HCT116 (cell line): ENCODE results near the gene MMP21. TPM values are rescaled to one million over a fixed set of nuclear protein-coding genes. Genes with fewer than 3 reads are reported as not detected.

Experiments used
- ATAC-seq: fragments of 200-7000 bp; cut with Tn5 transposase; 2 replicates; pipeline ENCODE4 v1.9.1; 2020; ENCODE audit warnings: mild to moderate bottlenecking, moderate library complexity
- BruUV-seq: library from RNA; stranded (reverse); fragments of 400-500 nt; replicated peaks from 2 replicates; lab custom pipeline; 2021; lab: Mats Ljungman, UMichigan
- CTCF ChIA-PET: fragments of 300-600 bp; sonication (Branson Sonifier 250); formaldehyde crosslinking; loops from one replicate; lab custom pipeline; 2021; ENCODE audit warnings: antibody characterized with exemption; lab: Charles Lee
- POLR2A ChIA-PET: fragments of 300-600, 350-600 bp; sonication (Branson Sonifier 250); formaldehyde crosslinking; loops from one replicate; lab custom pipeline; 2021; ENCODE audit warnings: antibody characterized with exemption; lab: Charles Lee
- RAD21 ChIA-PET, 2 experiments: fragments of 300-600 bp; sonication (Branson Sonifier 250); formaldehyde crosslinking; loops; one replicate each; lab custom pipeline; 2023; ENCODE audit warnings: low total read pairs in 2 of 2; ENCODE audit not compliant: uncharacterized antibody in 2 of 2, unreplicated experiment in 2 of 2, low non-redundant PET in 1 of 2; lab: Charles Lee
- DNase-seq: peaks from one replicate; pipeline ENCODE4 v3.0.0-alpha.2; 2010; ENCODE audit warnings: low read depth, low spot score
- H2AFZ ChIP-seq: fragments of 200-600 bp; shearing (Covaris generic), sonication (generic); 2 replicates; pipeline ENCODE4 v1.6.1; 2017; ENCODE audit warnings: low read depth, mixed run types, mixed read lengths, antibody characterized with exemption, low read length; ENCODE audit not compliant: poor library complexity, severe bottlenecking
- H3K27ac ChIP-seq: 2 replicates; pipeline ENCODE4 v1.5.1; 2012; ENCODE audit warnings: low read depth, low read length
- H3K27me3 ChIP-seq: fragments of 200-600 bp; sonication (generic); 2 replicates; pipeline ENCODE4 v1.6.1; 2016; ENCODE audit warnings: mixed run types, low read length, mixed read lengths; ENCODE audit not compliant: insufficient read depth
- H3K36me3 ChIP-seq, 2 experiments: fragments of 200-500 bp in 1 of 2; fragments of 200-600 bp in 1 of 2; sonication (Bioruptor generic) in 1 of 2; sonication (generic) in 1 of 2; 2 replicates each; pipeline versions ENCODE4 v1.5.1 to v1.6.1; 2014 to 2016; ENCODE audit warnings: low read length in 2 of 2, inconsistent platforms in 1 of 2, mixed read lengths in 1 of 2, mixed run types in 1 of 2; ENCODE audit not compliant: insufficient read depth in 2 of 2, control insufficient read depth in 1 of 2
- H3K4me1 ChIP-seq, 2 experiments: fragments of 200-600 bp in 1 of 2; sonication (generic) in 1 of 2; 2 replicates each; pipeline versions ENCODE4 v1.5.1 to v1.6.1; 2012 to 2017; ENCODE audit warnings: low read length in 2 of 2, inconsistent platforms in 1 of 2, mild to moderate bottlenecking in 1 of 2, mixed read lengths in 1 of 2, mixed run types in 1 of 2, moderate library complexity in 1 of 2; ENCODE audit not compliant: insufficient read depth in 2 of 2, control insufficient read depth in 1 of 2
- H3K4me2 ChIP-seq: fragments of 200-600 bp; sonication (generic); 2 replicates; pipeline ENCODE4 v1.6.1; 2017; ENCODE audit warnings: mixed run types, low read length, mixed read lengths
- H3K4me3 ChIP-seq, 2 experiments: fragments of 200-600 bp in 1 of 2; sonication (generic) in 1 of 2; replicated peaks in 1 of 2; 2 replicates each; pipeline ENCODE4 v1.5.1; 2011 to 2016; ENCODE audit warnings: low read length in 2 of 2, control low read depth in 1 of 2, low read depth in 1 of 2, mild to moderate bottlenecking in 1 of 2, mixed read lengths in 1 of 2, mixed run types in 1 of 2
- H3K79me2 ChIP-seq: fragments of 200-600 bp; sonication (generic); 2 replicates; pipeline ENCODE4 v1.6.1; 2017; ENCODE audit warnings: mild to moderate bottlenecking, mixed run types, low read length, moderate library complexity, mixed read lengths; ENCODE audit not compliant: insufficient read depth
- H3K9ac ChIP-seq: fragments of 200-600 bp; sonication (generic); 2 replicates; pipeline ENCODE4 v1.6.1; 2016; ENCODE audit warnings: low read length, mixed read lengths
- H3K9me2 ChIP-seq: fragments of 200-600 bp; sonication (generic), shearing (Covaris generic); 2 replicates; pipeline ENCODE4 v1.6.1; 2017; ENCODE audit warnings: mixed run types, mild to moderate bottlenecking, moderate library complexity; ENCODE audit not compliant: insufficient read depth
- H3K9me3 ChIP-seq, 2 experiments: fragments of 200-500 bp in 1 of 2; fragments of 200-600 bp in 1 of 2; sonication (Bioruptor generic) in 1 of 2; sonication (generic) in 1 of 2; 2 replicates each; pipeline ENCODE4 v1.6.1; 2014 to 2017; ENCODE audit warnings: low read length in 2 of 2, mixed read lengths in 2 of 2, inconsistent platforms in 1 of 2, low read depth in 1 of 2, mild to moderate bottlenecking in 1 of 2, mixed run types in 1 of 2, moderate library complexity in 1 of 2; ENCODE audit not compliant: control insufficient read depth in 1 of 2, insufficient read depth in 1 of 2
- H4K20me1 ChIP-seq: fragments of 200-600 bp; sonication (generic), shearing (Covaris generic); 2 replicates; pipeline ENCODE4 v1.6.1; 2017; ENCODE audit warnings: mixed run types, mild to moderate bottlenecking, moderate library complexity; ENCODE audit not compliant: insufficient read depth
- MAX ChIP-seq: IDR thresholded peaks from 2 replicates; pipeline ENCODE4 v1.6.1; 2012
- ZBTB33 ChIP-seq: IDR thresholded peaks from 2 replicates; pipeline ENCODE4 v1.6.1; 2011; ENCODE audit warnings: mild to moderate bottlenecking, low read length, moderate library complexity; ENCODE audit not compliant: insufficient replicate concordance; ENCODE audit errors: extremely low read depth
- intact Hi-C: fragments of 100-400 bp; cut with micrococcal nuclease; formaldehyde crosslinking; loops from 2 replicates; pipeline ENCODE4 v1.10.0; 2022
- total RNA-seq: library from RNA; stranded (reverse); gene quantifications from one replicate; pipeline ENCODE4 v1.2.1, GENCODE V29; 2021; ENCODE audit not compliant: unreplicated experiment
- TF ChIP-seq, protein P1 (sequence below): IDR thresholded peaks from 2 replicates; pipeline ENCODE4 v1.6.1; 2012

MMP21 gene
- total RNA-seq, 1 experiment from 2014 or later, result not detected

- no peak for TF ChIP-seq ZBTB33
- TF ChIP-seq, protein P1, sequence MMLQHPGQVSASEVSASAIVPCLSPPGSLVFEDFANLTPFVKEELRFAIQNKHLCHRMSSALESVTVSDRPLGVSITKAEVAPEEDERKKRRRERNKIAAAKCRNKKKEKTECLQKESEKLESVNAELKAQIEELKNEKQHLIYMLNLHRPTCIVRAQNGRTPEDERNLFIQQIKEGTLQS, result no peak
Measured at GRCh38 chr10:125795637-125796190, 20.1 kb upstream of the MMP21 start (continued).

DNA sequence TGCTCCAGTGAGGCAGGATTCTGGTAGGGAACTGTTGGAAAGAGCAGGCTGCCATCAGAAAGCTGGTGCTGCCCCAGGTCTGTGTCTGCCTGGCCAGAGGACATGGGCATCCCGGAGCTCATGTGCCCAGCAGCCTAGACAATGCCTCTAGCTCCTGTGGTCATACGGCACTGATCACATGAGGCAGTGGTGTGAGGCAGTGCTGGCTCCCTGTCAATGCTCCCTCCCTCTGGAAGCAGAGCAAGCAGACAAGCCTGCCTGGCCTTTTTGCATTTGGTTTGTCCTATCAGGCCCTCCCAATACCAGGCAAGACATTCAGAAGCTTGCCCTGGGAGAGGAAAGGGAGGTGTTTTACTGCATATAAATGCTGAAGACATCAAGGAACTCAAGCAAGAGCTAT lies 19.5 kb upstream of the MMP21 start:
- no TSS peak for BruUV-seq
- Histone ChIP-seq H3K9me3 (no peaks in the 10 kb centered on the region), H3K27ac (no peak overlapping the region), H3K4me3 (no peak overlapping the region), H2AFZ (no peak overlapping the region)
- POLR2A ChIA-PET, result no interaction called here
- ATAC-seq (no peak), DNase-seq (no peak)
- CTCF ChIA-PET, result no interaction called here
- no peak for TF ChIP-seq MAX
- TF ChIP-seq, all 23 proteins: peak for 0
- Histone ChIP-seq H3K9ac (no peak overlapping the region), H3K27me3 (no peaks in the 10 kb centered on the region), H3K9me2 (no peaks in the 10 kb centered on the region), H3K4me2 (no peak overlapping the region), H4K20me1 (no peaks in the 10 kb centered on the region), H3K36me3 (peaks cover 0 to 10% of the 10 kb centered on the region in 2 experiments; a peak in 2 of 4 replicates), H3K4me1 (no peaks in the 10 kb centered on the region), H3K79me2 (no peaks in the 10 kb centered on the region)
- RAD21 ChIA-PET, result no interaction called here
- intact Hi-C loops, result no loop called here
